ENCODE data around the gene KNCN.

- no peak for TF ChIP-seq CTCF (IDR thresholded peaks at IDR 0.05)
- no peak for TF ChIP-seq POLR2A (IDR thresholded peaks at IDR 0.05)
- no peak for TF ChIP-seq POLR2AphosphoS5 (IDR thresholded peaks at IDR 0.05)
These were observed 31.2 kb downstream of the KNCN start for GRCh38 chr1:46520063-46520911.

Measured in breast epithelium (tissue), 3 donors.